Measurements from ENCODE around the gene SLC30A1.

SLC30A1 gene

DNA sequence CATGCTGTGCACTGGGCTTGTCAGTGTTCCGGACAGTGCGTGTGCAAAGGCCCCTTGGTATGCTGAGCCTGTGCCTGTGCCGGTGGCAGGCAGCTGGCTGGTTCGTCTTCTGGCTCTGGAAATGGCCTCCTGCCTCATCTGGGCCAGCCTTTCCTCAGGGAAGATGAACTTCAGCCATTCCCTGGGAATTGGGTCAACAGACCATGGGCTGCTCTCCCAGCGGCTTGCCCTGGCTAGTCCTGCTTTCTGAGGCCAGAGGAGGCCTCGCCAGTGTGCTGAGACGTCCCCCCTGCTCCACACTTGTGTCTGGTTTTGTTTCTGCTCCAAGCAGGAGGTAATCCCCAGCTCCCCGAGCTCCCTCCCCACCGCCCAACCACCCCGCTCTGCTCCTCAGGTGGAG is 54.4 kb downstream of the SLC30A1 start:
- DNase-seq (ENCODE audit: extremely low spot score), result no peak
- POLR2A ChIA-PET, result interaction anchor here (0.5 kb wide), 1 partner anchor 1309 kb away, joined by 3 read pairs; no protein-coding TSS in a partner anchor
- CTCF ChIA-PET, result interaction anchor here (0.7 to 4.0 kb wide), 6 partner anchors 10 to 131 kb away, joined by 3 to 37 read pairs (median 3); no protein-coding TSS in a partner anchor
- TF ChIP-seq CTCF (IDR thresholded peaks at IDR 0.05; ENCODE audit: control extremely low read depth, extremely low read depth, low read depth, missing control alignments), result no peak

- no peak for TF ChIP-seq CTCF (IDR thresholded peaks at IDR 0.05; ENCODE audit: control extremely low read depth, extremely low read depth, low read depth, missing control alignments)
- POLR2A ChIA-PET, result no interaction called here
- DNase-seq (ENCODE audit: extremely low spot score), result no peak
- CTCF ChIA-PET, result interaction anchor here (1.1 to 4.0 kb wide), 2 partner anchors 9 to 46 kb away, joined by 4 to 37 read pairs; no protein-coding TSS in a partner anchor
Measured at GRCh38 chr1:211522804-211523203, 56.2 kb downstream of the SLC30A1 start.

Measured in GM10248 (cell line).